ENCODE measurements around the gene OR3A1.
"Not testable (repeated sequence)": the region's sequence is repeated elsewhere in the genome, so short reads cannot be mapped to it uniquely, and the experiment has no call there.

OR3A1 gene

DNA sequence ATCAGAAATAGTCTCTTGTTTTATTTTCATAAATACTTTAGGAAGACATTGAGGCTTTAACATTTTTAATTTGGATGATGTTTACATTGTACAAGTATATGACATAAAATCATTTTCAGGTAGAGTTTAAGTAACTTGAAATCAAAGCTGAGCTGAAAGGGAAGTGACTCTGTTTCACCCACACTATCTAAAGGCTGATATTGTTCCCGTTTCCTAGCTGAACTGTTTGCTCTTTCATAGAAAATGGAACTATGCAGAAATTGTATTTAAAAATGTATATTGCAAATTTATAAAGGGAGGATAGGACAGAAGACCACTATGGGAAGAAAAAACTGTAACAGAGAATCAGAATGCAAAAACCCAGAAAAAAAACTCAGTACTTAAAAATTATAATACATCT lies 53.3 kb downstream of the OR3A1 start:
- not testable (repeated sequence) for H3K27me3 Mint-ChIP-seq, ATAC-seq

GRCh38 chr17:3241044-3241443 lies 57.1 kb downstream of the OR3A1 start:
- not testable (repeated sequence) for H3K4me3 Mint-ChIP-seq; DNase-seq; ATAC-seq; H3K4me1 Mint-ChIP-seq; H3K9me3 Mint-ChIP-seq; H3K27me3 Mint-ChIP-seq; H3K36me3 Mint-ChIP-seq (ENCODE audit: low read depth); H3K27ac Mint-ChIP-seq

More for the DNA sequence above, 53.3 kb downstream of the OR3A1 start:
- not testable (repeated sequence) for H3K36me3 Mint-ChIP-seq (ENCODE audit: low read depth); H3K4me3 Mint-ChIP-seq; H3K4me1 Mint-ChIP-seq; H3K27ac Mint-ChIP-seq; DNase-seq; H3K9me3 Mint-ChIP-seq

Data from activated naive CD8-positive, alpha-beta T cell treated with anti-CD3 and anti-CD28 coated beads, Interleukin-2, amount 50 U/mL, for 24 hours (primary cell).